Body of pancreas (tissue), 4 donors: Measurements from ENCODE around the gene GCNA. TPM values are rescaled to one million over a fixed set of nuclear protein-coding genes. Genes with fewer than 3 reads are reported as not detected.
"Not testable (repeated sequence)": the region's sequence is repeated elsewhere in the genome, so short reads cannot be mapped to it uniquely, and the experiment has no call there.

Experiments
- ATAC-seq: fragments of 150-250 bp; one replicate; pipeline ENCODE4 v1.9.1; 2016
- DNase-seq, 4 donors: peaks; one replicate each; pipeline ENCODE4 v3.0.0-alpha.2; 2019
- H3K27ac ChIP-seq, 4 donors: fragments of 200-600 bp; sonication (generic); 1 replicate in 3 of 4; 2 replicates in 1 of 4; pipeline versions ENCODE4 v1.5.1 to v1.6.1; 2016 to 2019; ENCODE audit warnings: mild to moderate bottlenecking in 1 of 4, mixed read lengths in 1 of 4, moderate library complexity in 1 of 4
- H3K27me3 ChIP-seq, 2 donors: fragments of 200-600 bp; sonication (generic); one replicate each; pipeline ENCODE4 v1.6.0; 2016; ENCODE audit warnings: mild to moderate bottlenecking in 1 of 2
- H3K36me3 ChIP-seq, 2 donors: fragments of 200-600 bp; sonication (generic); replicated peaks in 1 of 2; 2 replicates each; pipeline ENCODE4 v1.5.1; 2016; ENCODE audit warnings: low read depth in 2 of 2; ENCODE audit not compliant: insufficient read depth in 1 of 2
- H3K4me1 ChIP-seq: fragments of 200-600 bp; sonication (generic); one replicate; pipeline ENCODE4 v1.6.0; 2016
- H3K4me3 ChIP-seq, 2 donors: fragments of 200-600 bp; sonication (generic); 1 replicate in 1 of 2; 2 replicates in 1 of 2; pipeline ENCODE4 v1.5.1; 2016 to 2019
- H3K9me3 ChIP-seq, 3 donors: fragments of 200-600 bp; sonication (generic); 1 replicate in 2 of 3; 2 replicates in 1 of 3; pipeline ENCODE4 v1.5.1; 2016
- CTCF ChIP-seq, 7 experiments: fragments of 450-650 bp in 4 of 7; fragments of 200-600 bp in 3 of 7; sonication (generic) in 3 of 7; IDR thresholded peaks; one replicate each; pipeline ENCODE4 v1.5.1; 2016 to 2019; ENCODE audit warnings: antibody characterized with exemption in 7 of 7
- POLR2A ChIP-seq, 3 donors: fragments of 450-650 bp; IDR thresholded peaks; one replicate each; pipeline ENCODE4 v1.6.1; 2016; ENCODE audit warnings: antibody characterized with exemption in 3 of 3, mild to moderate bottlenecking in 2 of 3
- WGBS, 2 donors: methylation state at CpG; one replicate each; pipeline ENCODE4 v1.1.5; 2017; 5-methylcytosine and 5-hydroxymethylcytosine counted together
- intact Hi-C: fragments of 100-400 bp; cut with DNase I; formaldehyde crosslinking; loops from one replicate; pipeline ENCODE4 v1.15.1; 2023
- total RNA-seq, 2 donors: library from RNA; depleted of rRNA; stranded (reverse); fragments of >200 nt; gene quantifications; one replicate each; pipeline ENCODE4 v1.1.0, GENCODE V29; 2016

GCNA gene
- total RNA-seq, 2 donors from 2014 or later = 3.6 to 6.9 TPM

GRCh38 chrX:71657267-71657666 is 79.0 kb downstream of the GCNA start:
- H3K4me3 ChIP-seq = no peak overlapping the region
- no peaks in the 10 kb centered on the region for H3K36me3 ChIP-seq
- intact Hi-C loops = no loop called here
- H3K27me3 ChIP-seq = no peaks in the 10 kb centered on the region
- no peak for TF ChIP-seq CTCF (IDR thresholded peaks at IDR 0.05)
- no peak for TF ChIP-seq POLR2A (IDR thresholded peaks at IDR 0.05)
- H3K27ac ChIP-seq = no peak overlapping the region
- no peaks in the 10 kb centered on the region for H3K4me1 ChIP-seq
- no peaks in the 10 kb centered on the region for H3K9me3 ChIP-seq
- ATAC-seq (no peak), DNase-seq (no peak)
- 80 to 93% methylated on average over 2 of the region's 4 CpGs for WGBS, 2 donors

DNA sequence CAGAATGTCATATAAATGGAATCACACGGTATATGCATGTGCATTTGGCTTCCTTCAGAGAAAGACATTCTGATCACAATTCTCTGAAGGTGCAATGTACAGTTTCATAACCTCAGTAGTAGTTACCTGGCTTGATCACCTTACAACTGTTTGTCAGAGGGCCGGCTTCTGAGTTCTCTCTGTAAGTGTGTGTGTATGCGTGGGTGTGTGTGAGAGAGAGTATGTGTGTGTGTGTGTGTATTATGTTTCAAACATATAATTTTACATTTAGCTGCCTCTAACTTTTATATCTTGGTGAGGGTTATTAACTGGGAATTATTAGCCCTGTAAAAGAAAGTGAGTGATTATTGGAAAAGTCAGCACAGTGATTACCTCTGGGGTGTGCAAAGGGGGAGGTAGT is 81.1 kb downstream of the GCNA start:
- H3K27ac ChIP-seq = no peak overlapping the region
- ATAC-seq (no peak), DNase-seq (no peak)
- H3K4me1 ChIP-seq = no peaks in the 10 kb centered on the region
- 57 to 65% methylated on average over 2 to 3 of the region's 3 CpGs for WGBS, 2 donors
- H3K36me3 ChIP-seq = no peaks in the 10 kb centered on the region
- H3K9me3 ChIP-seq = no peaks in the 10 kb centered on the region
- TF ChIP-seq POLR2A (IDR thresholded peaks at IDR 0.05) (no peak), CTCF (IDR thresholded peaks at IDR 0.05) (no peak)
- H3K27me3 ChIP-seq = no peaks in the 10 kb centered on the region
- H3K4me3 ChIP-seq = no peak overlapping the region
- intact Hi-C loops = no loop called here

DNA sequence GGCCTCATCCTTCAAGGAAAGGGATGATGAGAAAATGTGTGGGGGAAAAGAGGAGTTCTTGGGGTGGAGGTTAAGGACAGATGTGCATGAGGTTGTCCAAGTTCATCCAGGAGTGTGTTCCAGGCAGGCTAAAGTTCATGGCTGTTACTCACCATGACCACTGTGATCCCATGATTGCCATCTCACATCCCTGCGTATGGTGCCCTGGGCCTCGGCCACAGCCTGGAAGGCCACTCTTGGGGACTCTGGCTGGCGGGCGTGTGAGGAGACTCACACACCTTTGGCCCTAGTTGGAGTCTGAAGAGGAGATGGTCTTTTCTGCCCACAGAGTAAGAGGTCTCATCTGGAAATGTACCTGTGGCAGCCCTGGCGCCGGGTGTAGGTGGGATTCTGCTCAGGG is 81.7 kb downstream of the GCNA start:
- H3K9me3 ChIP-seq = no peaks in the 10 kb centered on the region
- WGBS, 2 donors = 96% methylated on average over 4 of the region's 6 CpGs; no CpG with 5 or more reads in 1 of the 2 donors
- H3K27ac ChIP-seq = no peak overlapping the region
- no peak overlapping the region for H3K4me3 ChIP-seq
- H3K27me3 ChIP-seq = no peaks in the 10 kb centered on the region
- intact Hi-C loops = no loop called here
- H3K36me3 ChIP-seq = no peaks in the 10 kb centered on the region
- DNase-seq (no peak), ATAC-seq (no peak)
- no peaks in the 10 kb centered on the region for H3K4me1 ChIP-seq
- TF ChIP-seq POLR2A (IDR thresholded peaks at IDR 0.05) = no peak
- TF ChIP-seq CTCF (IDR thresholded peaks at IDR 0.05) = no peak

DNA sequence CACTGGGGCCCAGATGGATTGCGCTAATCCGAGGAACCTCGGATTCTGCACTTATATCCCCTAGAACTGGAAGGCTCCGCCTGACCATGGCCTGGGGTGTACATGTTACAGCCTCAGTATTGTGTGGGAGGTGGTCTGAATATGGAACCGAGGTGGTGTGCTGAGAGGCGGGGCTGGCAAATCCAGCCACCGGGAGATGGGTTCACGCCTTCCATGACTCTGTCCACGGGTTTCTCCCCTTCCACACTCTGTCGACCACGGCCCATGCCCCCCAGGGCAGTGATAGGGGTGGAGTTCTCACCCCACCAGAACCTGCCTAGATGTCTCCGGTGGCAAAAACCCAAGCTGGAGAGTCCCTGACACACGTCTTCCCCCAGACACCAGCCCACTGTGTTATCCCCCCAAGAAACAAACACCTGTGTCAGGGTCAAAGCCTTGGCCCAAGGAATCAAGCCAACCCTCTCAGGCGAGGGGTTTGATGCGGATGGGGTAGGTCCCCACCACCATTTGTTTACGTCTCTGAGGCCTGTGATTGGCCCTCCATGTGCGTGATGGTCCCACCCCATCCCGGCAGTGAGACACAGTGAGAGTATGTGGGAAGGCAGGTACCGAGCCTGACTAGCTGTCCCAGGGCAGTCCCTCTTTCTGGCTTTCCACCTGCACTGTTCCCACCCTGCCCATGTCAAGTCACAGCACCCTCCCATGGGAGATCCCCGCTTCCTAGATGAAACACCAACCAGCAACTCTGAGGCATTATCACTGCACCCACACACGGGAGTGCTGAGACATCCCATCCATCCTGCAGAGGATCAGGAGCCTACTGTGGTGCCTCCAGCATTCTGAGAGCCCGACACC is 82.6 kb downstream of the GCNA start:
- no peak for TF ChIP-seq CTCF (IDR thresholded peaks at IDR 0.05)
- no peak for TF ChIP-seq POLR2A (IDR thresholded peaks at IDR 0.05)
- Histone ChIP-seq H3K27me3 (no peaks in the 10 kb centered on the region), H3K27ac (no peak overlapping the region), H3K9me3 (no peaks in the 10 kb centered on the region), H3K36me3 (no peaks in the 10 kb centered on the region), H3K4me3 (no peak overlapping the region), H3K4me1 (no peaks in the 10 kb centered on the region)
- no peak for ATAC-seq
- intact Hi-C loops = no loop called here
- WGBS, 2 donors = 69 to 78% methylated on average over 3 to 9 of the region's 22 CpGs
- DNase-seq = no peak

- no peak overlapping the region for H3K27ac ChIP-seq
- intact Hi-C loops = no loop called here
- no peak for ATAC-seq
Measured at GRCh38 chrX:71661919-71662318, 83.7 kb downstream of the GCNA start.

GRCh38 chrX:71662654-71663053 is 84.4 kb downstream of the GCNA start:
- H3K36me3 ChIP-seq, intact Hi-C loops, H3K27ac ChIP-seq, H3K9me3 ChIP-seq, H3K4me1 ChIP-seq, H3K4me3 ChIP-seq, H3K27me3 ChIP-seq, ATAC-seq, DNase-seq: not testable (repeated sequence)
- 70 to 83% methylated on average over 2 to 11 of the region's 11 CpGs for WGBS, 2 donors

More at GRCh38 chrX:71661919-71662318, 83.7 kb downstream of the GCNA start:
- Histone ChIP-seq H3K4me3 (no peak overlapping the region), H3K9me3 (no peaks in the 10 kb centered on the region), H3K4me1 (no peaks in the 10 kb centered on the region), H3K27me3 (no peaks in the 10 kb centered on the region), H3K36me3 (no peaks in the 10 kb centered on the region)
- WGBS, 2 donors = 64 to 76% methylated on average over 4 to 11 of the region's 12 CpGs
- no peak for DNase-seq
- TF ChIP-seq POLR2A (IDR thresholded peaks at IDR 0.05) (no peak), CTCF (IDR thresholded peaks at IDR 0.05) (no peak)
